WTC11 (cell line): ENCODE data around the gene RAB3IP.

Experiments
- ELF4 ChIP-seq: sonication (generic); formaldehyde crosslinking; IDR thresholded peaks from 2 replicates; pipeline ENCODE4 v1.8.1; 2022; ENCODE audit warnings: low read depth, mild to moderate bottlenecking, moderate library complexity, missing genetic modification reagents
- ESRRA ChIP-seq: sonication (generic); formaldehyde crosslinking; IDR thresholded peaks from 2 replicates; pipeline ENCODE4 v1.8.1; 2022; ENCODE audit warnings: mild to moderate bottlenecking, missing genetic modification reagents, borderline replicate concordance
- FOXP1 ChIP-seq: sonication (generic); formaldehyde crosslinking; IDR thresholded peaks from 2 replicates; pipeline ENCODE4 v1.8.0; 2022; ENCODE audit warnings: missing genetic modification reagents, mild to moderate bottlenecking, moderate library complexity, borderline replicate concordance
- NFYB ChIP-seq: sonication (generic); formaldehyde crosslinking; conservative IDR thresholded peaks from 2 replicates; pipeline ENCODE4 v1.8.0; 2022; ENCODE audit warnings: low read depth, missing genetic modification reagents
- TP53 ChIP-seq: sonication (generic); formaldehyde crosslinking; IDR thresholded peaks from 2 replicates; pipeline ENCODE4 v1.8.1; 2023; ENCODE audit warnings: mild to moderate bottlenecking, missing genetic modification reagents
- TF ChIP-seq, protein P1 (sequence below): fragments of 200-600 bp; IDR thresholded peaks from 2 replicates; pipeline ENCODE4 v1.8.0; 2022; ENCODE audit warnings: antibody characterized with exemption
- TF ChIP-seq, protein P2 (sequence below): sonication (generic); formaldehyde crosslinking; IDR thresholded peaks from 2 replicates; pipeline ENCODE4 v1.8.1; 2022; ENCODE audit warnings: low read depth, missing genetic modification reagents, borderline replicate concordance
- TF ChIP-seq, protein P3 (sequence below): sonication (generic); formaldehyde crosslinking; IDR thresholded peaks from 2 replicates; pipeline ENCODE4 v1.8.1; 2023; ENCODE audit warnings: mild to moderate bottlenecking, moderate library complexity, missing genetic modification reagents
- TF ChIP-seq, protein P4 (sequence below): sonication (generic); formaldehyde crosslinking; IDR thresholded peaks from 2 replicates; pipeline ENCODE4 v1.8.0; 2022; ENCODE audit warnings: mild to moderate bottlenecking, missing genetic modification reagents

- TF ChIP-seq, protein P1, sequence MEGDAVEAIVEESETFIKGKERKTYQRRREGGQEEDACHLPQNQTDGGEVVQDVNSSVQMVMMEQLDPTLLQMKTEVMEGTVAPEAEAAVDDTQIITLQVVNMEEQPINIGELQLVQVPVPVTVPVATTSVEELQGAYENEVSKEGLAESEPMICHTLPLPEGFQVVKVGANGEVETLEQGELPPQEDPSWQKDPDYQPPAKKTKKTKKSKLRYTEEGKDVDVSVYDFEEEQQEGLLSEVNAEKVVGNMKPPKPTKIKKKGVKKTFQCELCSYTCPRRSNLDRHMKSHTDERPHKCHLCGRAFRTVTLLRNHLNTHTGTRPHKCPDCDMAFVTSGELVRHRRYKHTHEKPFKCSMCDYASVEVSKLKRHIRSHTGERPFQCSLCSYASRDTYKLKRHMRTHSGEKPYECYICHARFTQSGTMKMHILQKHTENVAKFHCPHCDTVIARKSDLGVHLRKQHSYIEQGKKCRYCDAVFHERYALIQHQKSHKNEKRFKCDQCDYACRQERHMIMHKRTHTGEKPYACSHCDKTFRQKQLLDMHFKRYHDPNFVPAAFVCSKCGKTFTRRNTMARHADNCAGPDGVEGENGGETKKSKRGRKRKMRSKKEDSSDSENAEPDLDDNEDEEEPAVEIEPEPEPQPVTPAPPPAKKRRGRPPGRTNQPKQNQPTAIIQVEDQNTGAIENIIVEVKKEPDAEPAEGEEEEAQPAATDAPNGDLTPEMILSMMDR = no peak
- TF ChIP-seq NFYB (no peak), ESRRA (CRISPR knock-in tag) (no peak), FOXP1 (CRISPR knock-in tag) (no peak), ELF4 (CRISPR knock-in tag) (no peak), TP53 (no peak)
- TF ChIP-seq, protein P2, sequence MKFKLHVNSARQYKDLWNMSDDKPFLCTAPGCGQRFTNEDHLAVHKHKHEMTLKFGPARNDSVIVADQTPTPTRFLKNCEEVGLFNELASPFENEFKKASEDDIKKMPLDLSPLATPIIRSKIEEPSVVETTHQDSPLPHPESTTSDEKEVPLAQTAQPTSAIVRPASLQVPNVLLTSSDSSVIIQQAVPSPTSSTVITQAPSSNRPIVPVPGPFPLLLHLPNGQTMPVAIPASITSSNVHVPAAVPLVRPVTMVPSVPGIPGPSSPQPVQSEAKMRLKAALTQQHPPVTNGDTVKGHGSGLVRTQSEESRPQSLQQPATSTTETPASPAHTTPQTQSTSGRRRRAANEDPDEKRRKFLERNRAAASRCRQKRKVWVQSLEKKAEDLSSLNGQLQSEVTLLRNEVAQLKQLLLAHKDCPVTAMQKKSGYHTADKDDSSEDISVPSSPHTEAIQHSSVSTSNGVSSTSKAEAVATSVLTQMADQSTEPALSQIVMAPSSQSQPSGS (CRISPR knock-in tag) = no peak
- TF ChIP-seq, protein P3, sequence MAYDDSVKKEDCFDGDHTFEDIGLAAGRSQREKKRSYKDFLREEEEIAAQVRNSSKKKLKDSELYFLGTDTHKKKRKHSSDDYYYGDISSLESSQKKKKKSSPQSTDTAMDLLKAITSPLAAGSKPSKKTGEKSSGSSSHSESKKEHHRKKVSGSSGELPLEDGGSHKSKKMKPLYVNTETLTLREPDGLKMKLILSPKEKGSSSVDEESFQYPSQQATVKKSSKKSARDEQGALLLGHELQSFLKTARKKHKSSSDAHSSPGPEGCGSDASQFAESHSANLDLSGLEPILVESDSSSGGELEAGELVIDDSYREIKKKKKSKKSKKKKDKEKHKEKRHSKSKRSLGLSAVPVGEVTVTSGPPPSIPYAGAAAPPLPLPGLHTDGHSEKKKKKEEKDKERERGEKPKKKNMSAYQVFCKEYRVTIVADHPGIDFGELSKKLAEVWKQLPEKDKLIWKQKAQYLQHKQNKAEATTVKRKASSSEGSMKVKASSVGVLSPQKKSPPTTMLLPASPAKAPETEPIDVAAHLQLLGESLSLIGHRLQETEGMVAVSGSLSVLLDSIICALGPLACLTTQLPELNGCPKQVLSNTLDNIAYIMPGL (CRISPR knock-in tag) = no peak
- TF ChIP-seq, protein P4, sequence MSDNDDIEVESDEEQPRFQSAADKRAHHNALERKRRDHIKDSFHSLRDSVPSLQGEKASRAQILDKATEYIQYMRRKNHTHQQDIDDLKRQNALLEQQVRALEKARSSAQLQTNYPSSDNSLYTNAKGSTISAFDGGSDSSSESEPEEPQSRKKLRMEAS (CRISPR knock-in tag) = no peak
Measured at GRCh38 chr12:69824966-69825560, 86.4 kb downstream of the RAB3IP start, which contains the start of gene MYRFL.
